ENCODE data around the gene EFNA5.

DNA sequence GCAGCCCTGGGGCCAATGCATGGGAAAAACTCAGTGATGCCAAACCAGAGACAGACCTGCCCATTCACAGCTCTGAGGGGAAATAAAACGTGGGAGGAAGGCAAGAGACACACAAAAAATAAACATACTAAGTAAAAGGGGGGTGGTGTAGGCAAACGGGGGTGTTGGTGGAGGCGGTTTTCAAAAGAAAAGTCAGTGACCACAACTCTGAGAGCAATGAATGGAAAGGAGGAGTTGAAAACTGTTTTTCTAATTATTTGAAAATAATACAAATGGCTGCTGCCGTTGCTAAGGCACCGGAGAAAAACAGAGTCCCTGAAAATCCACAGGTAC, 293.5 kb downstream of the EFNA5 start:
- TF ChIP-seq EZH2phosphoT487 (IDR thresholded peaks at IDR 0.05; ENCODE audit: insufficient read depth, low read depth) (no peak), EZH2 (IDR thresholded peaks at IDR 0.05; ENCODE audit: insufficient read depth, poor library complexity, severe bottlenecking) (no peak)
